ENCODE data around the gene SLC8B1.

Gene SLC8B1

DNA sequence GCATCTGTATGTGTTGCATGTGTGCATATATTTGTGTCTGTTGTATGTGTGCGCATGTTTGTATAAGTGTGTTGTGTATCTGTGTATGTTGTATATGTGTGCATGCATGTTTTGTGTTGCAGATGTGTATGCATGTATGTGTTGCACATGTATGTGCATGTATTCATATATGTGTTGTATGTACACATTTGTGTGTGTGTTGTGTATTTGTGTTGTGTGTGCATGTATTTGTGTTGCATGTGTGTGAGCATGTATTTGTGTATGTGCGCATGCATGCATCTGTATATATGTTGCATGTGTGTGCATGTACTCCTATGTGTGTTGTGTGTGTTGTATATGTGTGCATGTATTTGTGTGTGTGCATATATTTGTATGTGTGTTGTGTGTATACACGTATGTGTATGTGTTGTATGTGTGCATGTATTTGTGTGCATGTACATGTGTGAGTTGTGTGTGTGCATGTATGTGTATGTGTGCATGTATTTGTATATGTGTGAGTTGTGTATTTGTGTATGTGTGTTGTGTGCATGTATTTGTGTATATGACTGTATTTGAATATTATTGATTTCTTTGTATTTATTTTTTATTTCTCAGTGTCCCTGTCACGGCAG lies 16.8 kb downstream of the SLC8B1 start:
- Histone ChIP-seq H3K27me3 (replicated peaks) (no peaks in the 10 kb centered on the region), H3K27ac (no peak overlapping the region), H3K36me3 (replicated peaks) (peaks cover 6% of the 10 kb centered on the region), H3K4me3 (ENCODE audit: low read depth, low read length) (no peak overlapping the region)
- in situ Hi-C loops (cut with HindIII; ENCODE audit: low pct_ligation_motif_present, low sequenced_read_pairs), result no loop called here
- DNase-seq, result no peak
- no peak for TF ChIP-seq CTCF (IDR thresholded peaks at IDR 0.05; ENCODE audit: low read depth, low read length, missing control alignments)

DNA sequence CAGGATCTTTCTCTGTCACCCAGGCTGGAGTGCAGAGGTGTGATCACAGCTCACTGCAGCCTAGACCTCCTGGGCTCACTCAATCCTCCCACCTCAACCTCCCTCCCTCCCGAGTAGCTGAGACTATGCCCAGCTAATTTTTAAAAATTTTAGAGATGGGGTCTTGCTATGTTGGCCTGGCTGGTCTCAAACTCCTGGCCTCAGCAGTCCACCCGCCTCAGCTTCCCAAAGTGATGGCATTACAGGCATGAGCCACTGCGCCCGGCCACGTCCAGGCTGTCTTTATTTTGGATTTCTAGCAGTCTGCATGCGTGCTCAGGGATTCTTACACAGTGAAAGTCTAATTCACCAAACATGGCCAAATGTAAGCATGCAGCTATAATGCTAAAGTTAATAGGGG lies 17.8 kb downstream of the SLC8B1 start:
- in situ Hi-C loops (cut with HindIII; ENCODE audit: low pct_ligation_motif_present, low sequenced_read_pairs), result no loop called here
- H3K4me3 ChIP-seq (ENCODE audit: low read depth, low read length), result no peak overlapping the region
- no peak for TF ChIP-seq CTCF (IDR thresholded peaks at IDR 0.05; ENCODE audit: low read depth, low read length, missing control alignments)
- H3K27ac ChIP-seq, result no peak overlapping the region
- H3K36me3 ChIP-seq (replicated peaks), result peaks cover 6% of the 10 kb centered on the region
- no peaks in the 10 kb centered on the region for H3K27me3 ChIP-seq (replicated peaks)
- no peak for DNase-seq

DNA sequence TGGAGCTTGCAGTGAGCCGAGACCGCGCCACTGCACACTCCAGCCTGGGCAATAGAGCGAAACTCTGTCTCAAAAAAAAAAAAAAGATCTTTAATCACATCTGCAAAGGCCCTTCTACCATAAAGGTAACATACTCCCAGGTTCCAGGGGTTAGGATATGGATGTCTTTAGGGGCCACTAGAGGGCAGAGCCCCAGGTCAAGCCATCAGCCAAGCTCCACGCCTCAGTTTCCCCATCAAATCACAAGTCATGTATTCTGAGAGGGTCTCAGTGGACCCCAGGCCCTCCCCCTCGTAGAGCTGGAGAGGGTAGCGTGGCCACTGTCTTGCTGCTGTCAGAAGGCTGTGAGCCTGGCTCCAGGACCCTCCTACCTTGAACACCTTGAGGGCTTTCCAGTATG lies 18.8 kb downstream of the SLC8B1 start:
- peak; percentile 28 for TF ChIP-seq CTCF (IDR thresholded peaks at IDR 0.05; ENCODE audit: low read depth, low read length, missing control alignments)
- peaks cover 6% of the 10 kb centered on the region for H3K36me3 ChIP-seq (replicated peaks)
- DNase-seq, result no peak
- in situ Hi-C loops (cut with HindIII; ENCODE audit: low pct_ligation_motif_present, low sequenced_read_pairs), result no loop called here
- no peak overlapping the region for H3K27ac ChIP-seq
- no peak overlapping the region for H3K4me3 ChIP-seq (ENCODE audit: low read depth, low read length)
- H3K27me3 ChIP-seq (replicated peaks), result no peaks in the 10 kb centered on the region

- DNase-seq, result no peak
- in situ Hi-C loops (cut with HindIII; ENCODE audit: low pct_ligation_motif_present, low sequenced_read_pairs), result no loop called here
- no peak for TF ChIP-seq CTCF (IDR thresholded peaks at IDR 0.05; ENCODE audit: low read depth, low read length, missing control alignments)
Measured at GRCh38 chr12:113315358-113315757, 19.6 kb downstream of the SLC8B1 start.

GRCh38 chr12:113314121-113314529 lies 20.8 kb downstream of the SLC8B1 start:
- DNase-seq, result no peak
- H3K36me3 ChIP-seq (replicated peaks), result peaks cover 3% of the 10 kb centered on the region
- H3K4me3 ChIP-seq (ENCODE audit: low read depth, low read length), result no peak overlapping the region
- no peak for TF ChIP-seq CTCF (IDR thresholded peaks at IDR 0.05; ENCODE audit: low read depth, low read length, missing control alignments)
- H3K27ac ChIP-seq, result no peak overlapping the region
- H3K27me3 ChIP-seq (replicated peaks), result no peaks in the 10 kb centered on the region
- in situ Hi-C loops (cut with HindIII; ENCODE audit: low pct_ligation_motif_present, low sequenced_read_pairs), result no loop called here

More at GRCh38 chr12:113315358-113315757, 19.6 kb downstream of the SLC8B1 start:
- Histone ChIP-seq H3K36me3 (replicated peaks) (peaks cover 3% of the 10 kb centered on the region), H3K4me3 (ENCODE audit: low read depth, low read length) (no peak overlapping the region), H3K27ac (no peak overlapping the region), H3K27me3 (replicated peaks) (no peaks in the 10 kb centered on the region)

DNA sequence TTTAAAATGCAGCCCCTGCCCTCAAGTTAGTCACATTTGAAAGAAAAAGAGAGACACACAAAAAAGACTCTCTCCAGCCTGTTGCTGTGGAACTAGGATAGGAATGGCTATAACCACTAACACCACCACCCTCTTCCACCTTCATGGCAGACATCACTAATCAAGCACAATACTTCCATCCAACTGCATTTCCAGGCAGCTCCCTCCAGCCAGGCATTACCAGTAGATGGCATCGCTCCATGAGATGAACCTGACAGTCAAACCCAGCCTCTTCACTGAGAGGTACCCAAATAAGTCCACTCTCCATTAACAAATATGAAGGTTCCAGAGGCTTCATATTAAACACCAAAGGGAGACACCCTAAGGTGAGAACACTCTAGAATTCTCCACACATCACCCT lies 24.4 kb downstream of the SLC8B1 start:
- no peaks in the 10 kb centered on the region for H3K36me3 ChIP-seq (replicated peaks)
- peak; percentile 35 for TF ChIP-seq CTCF (IDR thresholded peaks at IDR 0.05; ENCODE audit: low read depth, low read length, missing control alignments)
- in situ Hi-C loops (cut with HindIII; ENCODE audit: low pct_ligation_motif_present, low sequenced_read_pairs), result no loop called here

More for the DNA sequence above, 24.4 kb downstream of the SLC8B1 start:
- Histone ChIP-seq H3K27me3 (replicated peaks) (no peaks in the 10 kb centered on the region), H3K4me3 (ENCODE audit: low read depth, low read length) (no peak overlapping the region), H3K27ac (no peak overlapping the region)
- no peak for DNase-seq
